Activated CD8-positive, alpha-beta T cell treated with anti-CD3 and anti-CD28 coated beads, Interleukin-2, amount 10 ng/mL, durations not matched to agents 7 days and 5 days (primary cell): ENCODE measurements around the gene HIVEP3. TPM values are rescaled to one million over a fixed set of nuclear protein-coding genes. Genes with fewer than 3 reads are reported as not detected.
A peak's percentile ranks its signal among the peaks of the same experiment; 100 is the strongest.

ENCODE experiments used
- ATAC-seq: fragments of 150-1000 bp; cut with Tn5 transposase; one replicate; pipeline ENCODE4 v1.10.0; 2021; ENCODE audit warnings: moderate library complexity
- CTCF ChIA-PET: fragments of 350-600 bp; sonication (Branson Sonifier 250); formaldehyde crosslinking; loops from one replicate; lab custom pipeline; 2021; ENCODE audit warnings: antibody characterized with exemption; lab: Charles Lee
- POLR2A ChIA-PET: fragments of 350-600 bp; sonication (Branson Sonifier 250); formaldehyde crosslinking; loops from one replicate; lab custom pipeline; 2021; ENCODE audit warnings: antibody characterized with exemption; lab: Charles Lee
- DNase-seq: peaks from one replicate; pipeline ENCODE4 v3.0.0-alpha.2; 2020
- H3K27ac Mint-ChIP-seq: one replicate; pipeline ENCODE4 v1.8.0; 2021; ENCODE audit warnings: mild to moderate bottlenecking, mixed read lengths
- H3K27me3 Mint-ChIP-seq: one replicate; pipeline ENCODE4 v1.8.0; 2021; ENCODE audit warnings: low read depth, mixed read lengths
- H3K36me3 Mint-ChIP-seq: one replicate; pipeline ENCODE4 v1.8.0; 2021; ENCODE audit warnings: low read depth, mixed read lengths
- H3K4me1 Mint-ChIP-seq: one replicate; pipeline ENCODE4 v1.8.0; 2021; ENCODE audit warnings: low read depth, mixed read lengths
- H3K4me3 Mint-ChIP-seq: one replicate; pipeline ENCODE4 v1.8.0; 2021; ENCODE audit warnings: mild to moderate bottlenecking, mixed read lengths
- H3K9me3 Mint-ChIP-seq: one replicate; pipeline ENCODE4 v1.8.0; 2022; ENCODE audit warnings: mixed read lengths; ENCODE audit not compliant: insufficient read depth
- total RNA-seq, 2 experiments: library from RNA; stranded (reverse); gene quantifications; one replicate each; pipeline ENCODE4 v1.2.3, GENCODE V29; 2021

Gene HIVEP3
- total RNA-seq, 2 experiments from 2014 or later, result 10.8 to 11.8 TPM

DNA sequence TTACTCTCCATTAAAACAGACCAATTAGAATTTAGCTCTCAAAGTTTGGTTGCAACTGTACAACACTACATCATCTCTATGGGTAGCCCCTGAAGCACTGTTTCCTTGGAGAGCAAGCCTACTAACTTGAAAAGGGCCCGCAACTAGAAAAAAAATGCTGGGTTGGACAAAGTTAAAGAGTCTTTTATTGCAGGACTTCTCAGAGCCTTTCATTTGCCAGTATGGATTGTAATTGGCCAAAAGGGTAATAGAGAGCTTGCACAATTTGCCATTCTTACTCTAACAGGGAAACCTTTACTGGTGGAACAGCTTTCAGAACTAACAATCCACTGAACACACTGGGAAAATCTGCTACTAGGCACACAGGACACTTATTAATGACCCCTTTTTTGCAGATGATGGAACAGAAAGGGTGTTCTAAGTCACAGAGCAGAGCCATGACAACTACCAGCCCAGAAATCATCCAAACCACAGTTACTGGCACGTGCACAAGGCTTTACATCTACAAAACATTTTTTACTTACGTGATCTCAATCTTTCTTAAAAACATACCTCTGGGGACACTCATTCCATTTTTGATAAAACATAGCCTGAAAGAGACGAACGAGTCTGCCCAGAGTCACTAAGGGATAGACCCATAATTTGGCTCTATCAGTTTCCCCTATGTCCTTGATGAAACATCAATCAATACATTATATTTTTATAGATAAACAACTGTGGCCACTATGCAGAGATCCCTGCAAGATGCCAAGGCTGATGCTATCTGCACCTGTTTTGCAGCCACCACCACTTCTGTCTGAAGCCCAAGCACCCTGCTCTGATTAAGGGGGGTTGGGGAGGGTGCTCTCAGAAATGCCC lies 257.9 kb downstream of the HIVEP3 start:
- Mint-ChIP-seq H3K4me1 (peaks cover 82% of the 10 kb centered on the region), H3K27me3 (no peaks in the 10 kb centered on the region), H3K9me3 (no peaks in the 10 kb centered on the region), H3K36me3 (peaks cover 4% of the 10 kb centered on the region), H3K4me3 (peak overlapping the region; percentile 87), H3K27ac (peak overlapping the region; percentile 19)
- DNase-seq (no peak), ATAC-seq (no peak)
- POLR2A ChIA-PET, result interaction anchor here (0.6 to 3.3 kb wide), 5 partner anchors 9 to 23 kb away, joined by 3 to 9 read pairs (median 3); no protein-coding TSS in a partner anchor
- CTCF ChIA-PET, result interaction anchor here (1.3 to 2.6 kb wide), 3 partner anchors 8 to 12 kb away, joined by 3 to 6 read pairs (median 6); no protein-coding TSS in a partner anchor

DNA sequence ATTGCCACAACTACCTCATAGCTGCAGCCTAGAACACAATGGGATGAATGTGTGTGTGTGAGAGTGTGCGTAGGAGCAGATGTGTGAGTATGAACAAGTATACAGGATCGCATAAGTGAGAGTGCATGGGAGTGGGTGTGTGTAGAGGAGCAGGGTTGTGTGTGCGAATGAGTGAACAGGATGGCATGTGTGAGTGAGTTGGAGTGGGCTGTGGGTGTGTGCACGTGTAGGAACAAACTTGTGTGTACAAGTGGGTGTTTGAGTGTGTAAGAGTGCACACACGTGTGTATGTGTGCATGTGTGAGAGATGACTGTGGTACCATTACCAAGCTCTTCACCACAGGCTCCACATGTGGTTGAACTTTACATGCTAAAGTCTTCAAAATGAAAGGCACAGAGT lies 258.8 kb downstream of the HIVEP3 start:
- Mint-ChIP-seq H3K4me3 (no peak overlapping the region), H3K27ac (no peak overlapping the region), H3K4me1 (peaks cover 78% of the 10 kb centered on the region), H3K27me3 (no peaks in the 10 kb centered on the region), H3K9me3 (no peaks in the 10 kb centered on the region), H3K36me3 (peaks cover 4% of the 10 kb centered on the region)
- DNase-seq (no peak), ATAC-seq (no peak)
- POLR2A ChIA-PET, result interaction anchor here (0.6 to 3.3 kb wide), 4 partner anchors 8 to 23 kb away, joined by 3 to 9 read pairs (median 3); no protein-coding TSS in a partner anchor
- CTCF ChIA-PET, result interaction anchor here (0.9 to 5.2 kb wide), 6 partner anchors 8 to 85 kb away, joined by 3 to 31 read pairs (median 5); no protein-coding TSS in a partner anchor

DNA sequence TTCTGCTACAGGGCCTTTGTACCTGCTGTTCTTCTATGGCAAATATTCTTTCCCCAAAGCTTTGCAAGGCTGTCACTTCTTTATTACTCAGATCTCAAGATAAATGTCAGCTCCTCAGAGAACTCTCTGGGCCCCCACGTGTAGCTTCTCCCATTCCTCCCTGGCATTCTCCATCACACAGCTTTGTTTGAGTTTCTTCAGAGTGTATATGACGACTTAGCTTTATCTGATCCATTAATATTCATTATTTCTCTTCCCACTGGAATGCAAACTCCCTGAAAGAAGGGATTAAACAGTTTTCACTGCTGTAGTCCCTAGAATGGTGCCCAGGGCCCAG lies 259.6 kb downstream of the HIVEP3 start:
- Mint-ChIP-seq H3K4me1 (peaks cover 76% of the 10 kb centered on the region), H3K27ac (no peak overlapping the region), H3K36me3 (peaks cover 4% of the 10 kb centered on the region), H3K27me3 (no peaks in the 10 kb centered on the region), H3K4me3 (no peak overlapping the region), H3K9me3 (no peaks in the 10 kb centered on the region)
- ATAC-seq (no peak), DNase-seq (no peak)
- ChIA-PET POLR2A (interaction anchor here (3.3 kb wide), 1 partner anchor 20 kb away, joined by 9 read pairs; no protein-coding TSS in a partner anchor), CTCF (interaction anchor here (0.8 to 5.2 kb wide), 12 partner anchors 8 to 203 kb away, joined by 3 to 31 read pairs (median 4); no protein-coding TSS in a partner anchor)

DNA sequence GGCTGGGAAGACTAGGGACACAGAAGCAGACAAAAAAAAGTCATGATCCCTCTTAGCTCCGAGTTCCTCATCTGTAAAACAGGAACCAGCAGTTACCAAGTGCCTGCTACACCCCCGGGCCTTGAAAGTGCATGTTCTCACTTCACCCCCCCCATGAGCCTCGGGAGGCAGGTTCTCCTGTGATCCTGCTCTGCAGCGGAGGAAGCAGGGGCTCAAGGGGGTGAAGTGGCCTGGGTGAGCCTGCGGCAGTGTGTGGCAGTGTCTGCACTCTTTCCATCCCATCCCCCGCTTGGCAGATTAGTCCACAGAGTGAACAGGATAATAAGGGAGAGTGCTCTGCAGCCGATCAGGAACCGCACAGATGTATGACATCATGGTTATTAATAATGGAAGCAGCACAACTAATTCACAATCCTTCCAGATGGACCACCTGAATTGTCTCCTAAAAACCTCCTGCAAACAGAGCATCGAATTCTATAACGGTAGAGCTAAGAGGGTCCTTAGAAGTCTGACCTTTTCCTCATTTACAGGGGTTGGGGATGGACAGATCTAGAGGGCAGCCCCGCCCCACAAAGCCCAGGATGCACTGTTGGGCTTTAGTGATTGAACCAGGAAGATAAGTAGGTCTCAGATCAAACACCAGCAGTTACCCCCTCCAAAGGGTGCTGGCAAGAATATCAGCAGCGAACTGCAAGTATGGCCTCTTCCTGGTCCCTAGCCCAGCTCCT lies 260.1 kb downstream of the HIVEP3 start:
- H3K27ac Mint-ChIP-seq, result no peak overlapping the region
- POLR2A ChIA-PET, result interaction anchor here (0.6 to 3.3 kb wide), 3 partner anchors 15 to 203 kb away, joined by 3 to 9 read pairs (median 3); no protein-coding TSS in a partner anchor
- H3K27me3 Mint-ChIP-seq, result no peaks in the 10 kb centered on the region
- peaks cover 4% of the 10 kb centered on the region for H3K36me3 Mint-ChIP-seq
- no peaks in the 10 kb centered on the region for H3K9me3 Mint-ChIP-seq
- ATAC-seq (no peak), DNase-seq (no peak)
- CTCF ChIA-PET, result interaction anchor here (0.8 to 5.2 kb wide), 13 partner anchors 9 to 204 kb away, joined by 3 to 31 read pairs (median 4); no protein-coding TSS in a partner anchor
- H3K4me3 Mint-ChIP-seq, result no peak overlapping the region
- peaks cover 73% of the 10 kb centered on the region for H3K4me1 Mint-ChIP-seq

DNA sequence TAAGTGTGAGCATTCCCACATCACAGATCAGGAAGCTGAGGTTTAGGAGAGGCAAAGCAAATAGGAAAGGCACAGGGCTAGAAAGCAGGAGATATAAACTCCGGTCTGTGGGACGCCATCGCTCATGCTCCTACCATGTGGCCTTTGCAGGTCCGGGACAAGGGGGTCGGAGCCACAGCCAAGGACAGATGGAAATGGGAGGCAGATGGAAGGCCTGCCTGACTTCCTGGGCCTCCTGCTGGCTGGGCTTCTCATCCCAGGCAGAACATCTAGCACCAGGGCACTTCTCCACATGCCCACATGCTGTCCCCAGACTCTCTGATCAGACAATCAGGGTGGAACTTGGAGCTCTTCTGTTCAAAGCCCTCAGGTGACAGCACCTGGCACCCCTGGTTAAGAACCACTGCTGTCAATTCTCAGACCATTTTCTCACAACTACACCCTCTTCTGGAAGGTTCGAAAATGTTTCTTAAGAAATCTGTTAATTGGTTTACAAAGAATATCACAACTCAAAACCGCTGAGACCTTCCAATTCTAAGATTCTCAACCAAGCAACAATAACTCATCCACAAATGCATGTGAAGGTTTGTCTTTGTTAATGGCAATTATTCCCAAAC lies 260.9 kb downstream of the HIVEP3 start:
- ATAC-seq (no peak), DNase-seq (no peak)
- ChIA-PET CTCF (interaction anchor here (0.7 to 5.2 kb wide), 13 partner anchors 10 to 204 kb away, joined by 3 to 31 read pairs (median 4); no protein-coding TSS in a partner anchor), POLR2A (interaction anchor here (1.1 to 1.2 kb wide), 2 partner anchors 16 to 69 kb away, joined by 3 read pairs; no protein-coding TSS in a partner anchor)
- Mint-ChIP-seq H3K27me3 (no peaks in the 10 kb centered on the region), H3K4me3 (no peak overlapping the region), H3K36me3 (peaks cover 4% of the 10 kb centered on the region), H3K27ac (no peak overlapping the region), H3K9me3 (no peaks in the 10 kb centered on the region), H3K4me1 (peaks cover 72% of the 10 kb centered on the region)

DNA sequence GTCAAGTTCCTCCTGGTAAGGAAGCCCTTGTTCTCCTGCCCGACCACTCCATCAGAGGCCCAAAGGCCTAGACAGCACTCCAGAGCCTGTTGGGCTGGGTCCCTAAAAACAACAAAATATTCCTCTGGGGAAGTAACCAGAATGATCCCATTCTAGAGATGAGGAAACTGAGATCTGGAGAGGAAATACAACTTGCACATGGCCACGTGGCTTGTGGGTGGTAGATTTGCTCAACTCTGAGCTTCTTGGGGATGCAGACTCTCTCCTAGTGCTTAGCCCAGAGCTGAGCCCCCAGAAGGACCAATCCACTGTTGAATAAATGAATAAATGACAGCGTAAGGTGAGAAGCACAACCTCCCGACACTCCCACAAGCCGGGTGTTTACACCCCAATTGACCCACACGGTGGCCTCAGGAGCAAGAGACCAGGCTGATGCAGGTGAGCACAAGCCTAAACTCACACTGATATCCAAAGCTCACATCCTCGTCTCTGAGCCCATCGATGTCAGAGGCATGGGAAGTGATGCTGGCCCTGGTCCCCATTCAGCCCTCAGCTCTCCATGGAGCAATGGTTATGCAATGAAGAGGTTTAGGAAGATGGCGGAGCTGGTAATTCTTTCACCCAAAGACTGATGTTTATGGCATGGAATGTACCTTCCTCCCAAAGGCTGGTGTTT lies 261.8 kb downstream of the HIVEP3 start:
- H3K27ac Mint-ChIP-seq, result no peak overlapping the region
- ChIA-PET POLR2A (interaction anchor here (1.1 to 1.4 kb wide), 3 partner anchors 17 to 263 kb away, joined by 3 read pairs; no protein-coding TSS in a partner anchor), CTCF (interaction anchor here (0.7 to 5.2 kb wide), 9 partner anchors 11 to 155 kb away, joined by 3 to 31 read pairs (median 5); no protein-coding TSS in a partner anchor)
- DNase-seq (no peak), ATAC-seq (no peak)
- no peaks in the 10 kb centered on the region for H3K9me3 Mint-ChIP-seq
- peaks cover 4% of the 10 kb centered on the region for H3K36me3 Mint-ChIP-seq
- no peak overlapping the region for H3K4me3 Mint-ChIP-seq
- H3K4me1 Mint-ChIP-seq, result peaks cover 77% of the 10 kb centered on the region
- no peaks in the 10 kb centered on the region for H3K27me3 Mint-ChIP-seq

DNA sequence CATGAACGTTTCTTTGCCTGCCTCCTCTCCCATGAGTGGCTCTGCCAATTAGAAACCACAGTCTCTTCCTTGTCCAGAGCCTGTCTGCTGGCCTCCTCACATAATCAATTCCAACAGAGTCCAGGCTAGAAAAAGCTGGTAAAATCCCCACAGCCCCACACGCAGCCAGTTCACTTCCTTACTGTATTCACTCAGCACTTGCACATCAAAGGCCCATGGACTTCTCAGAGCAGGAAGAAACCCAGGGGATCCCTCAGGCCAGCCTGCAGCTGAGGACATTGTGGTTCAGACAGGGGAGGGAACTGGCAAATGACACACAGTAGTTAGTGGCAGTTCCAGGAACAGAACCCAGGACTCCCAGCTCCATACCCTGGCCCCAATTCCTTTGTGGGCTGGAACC lies 262.7 kb downstream of the HIVEP3 start:
- H3K36me3 Mint-ChIP-seq, result peaks cover 4% of the 10 kb centered on the region
- no peaks in the 10 kb centered on the region for H3K27me3 Mint-ChIP-seq
- no peak for DNase-seq
- H3K9me3 Mint-ChIP-seq, result no peaks in the 10 kb centered on the region
- H3K4me1 Mint-ChIP-seq, result peaks cover 70% of the 10 kb centered on the region
- H3K27ac Mint-ChIP-seq, result no peak overlapping the region
- CTCF ChIA-PET, result interaction anchor here (0.7 to 5.2 kb wide), 5 partner anchors 13 to 156 kb away, joined by 3 to 31 read pairs (median 4); no protein-coding TSS in a partner anchor
- H3K4me3 Mint-ChIP-seq, result no peak overlapping the region
- POLR2A ChIA-PET, result interaction anchor here (1.4 kb wide), 1 partner anchor 264 kb away, joined by 3 read pairs; no protein-coding TSS in a partner anchor
- ATAC-seq, result no peak

DNA sequence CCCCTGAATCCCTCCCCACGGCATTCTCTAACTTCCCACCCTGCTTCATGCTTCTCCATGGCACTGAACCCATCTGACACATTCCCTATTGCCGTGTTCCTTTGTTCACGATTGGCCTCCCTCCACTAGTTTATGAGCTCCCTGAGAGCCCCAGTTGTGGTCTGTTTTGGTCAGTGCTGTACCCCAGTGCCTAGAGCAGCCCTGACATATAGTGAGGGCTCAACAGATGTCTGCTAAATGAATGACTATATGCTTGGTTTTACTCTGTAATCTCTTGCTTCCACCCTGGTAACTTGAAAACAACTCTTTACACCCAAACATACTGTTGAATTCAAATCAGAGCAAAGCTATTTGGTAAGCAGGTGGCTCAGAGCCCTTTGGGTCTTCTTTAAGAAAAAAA lies 263.1 kb downstream of the HIVEP3 start:
- Mint-ChIP-seq H3K36me3 (peaks cover 4% of the 10 kb centered on the region), H3K27ac (no peak overlapping the region), H3K4me1 (peaks cover 70% of the 10 kb centered on the region), H3K9me3 (no peaks in the 10 kb centered on the region), H3K27me3 (no peaks in the 10 kb centered on the region), H3K4me3 (no peak overlapping the region)
- ChIA-PET CTCF (interaction anchor here (0.7 to 5.2 kb wide), 6 partner anchors 13 to 518 kb away, joined by 3 to 31 read pairs (median 4); no protein-coding TSS in a partner anchor), POLR2A (interaction anchor here (1.4 kb wide), 1 partner anchor 265 kb away, joined by 3 read pairs; no protein-coding TSS in a partner anchor)
- ATAC-seq (no peak), DNase-seq (no peak)

DNA sequence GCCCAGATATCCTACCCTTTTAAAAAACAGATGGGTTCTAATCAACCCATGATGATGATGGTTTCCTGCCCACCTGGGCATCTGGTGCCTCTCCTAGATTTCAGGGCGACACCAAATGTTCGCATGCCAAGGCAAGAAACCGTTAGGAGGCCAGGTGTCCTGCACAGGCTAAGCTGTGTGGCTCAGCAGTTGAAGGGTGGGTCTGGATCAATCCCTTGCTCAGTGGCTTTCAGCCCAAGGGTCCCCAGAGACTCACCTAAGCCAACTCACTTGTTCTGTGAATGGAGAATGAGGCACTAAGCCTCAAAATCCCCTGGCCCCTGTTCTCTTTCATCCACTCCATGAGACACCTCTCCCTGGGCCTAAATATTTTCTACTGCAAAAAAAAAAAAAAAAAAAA lies 265.1 kb downstream of the HIVEP3 start:
- no peaks in the 10 kb centered on the region for H3K9me3 Mint-ChIP-seq
- no peak for DNase-seq
- no peak overlapping the region for H3K4me3 Mint-ChIP-seq

More for the DNA sequence above, 265.1 kb downstream of the HIVEP3 start:
- Mint-ChIP-seq H3K27ac (no peak overlapping the region), H3K4me1 (peaks cover 65% of the 10 kb centered on the region), H3K36me3 (peaks cover 5% of the 10 kb centered on the region), H3K27me3 (no peaks in the 10 kb centered on the region)
- ATAC-seq, result no peak
- ChIA-PET CTCF (interaction anchor here (1.5 to 3.2 kb wide), 5 partner anchors 12 to 80 kb away, joined by 4 to 11 read pairs (median 9); no protein-coding TSS in a partner anchor), POLR2A (interaction anchor here (0.7 kb wide), 1 partner anchor 58 kb away, joined by 3 read pairs; no protein-coding TSS in a partner anchor)
